Measurements from ENCODE around the gene LCN10.

LCN10 gene

GRCh38 chr9:136723989-136724388 is 18.8 kb downstream of the LCN10 start:
- DNase-seq (ENCODE audit: low spot score): no peak
- in situ Hi-C loops (cut with MboI; ENCODE audit: low sequenced_read_pairs, unreplicated experiment): no loop called here
- TF ChIP-seq CTCF (IDR thresholded peaks at IDR 0.05; ENCODE audit: borderline replicate concordance, control extremely low read depth, extremely low read depth, insufficient read depth, missing control alignments): no peak

- no peak for TF ChIP-seq CTCF (IDR thresholded peaks at IDR 0.05; ENCODE audit: borderline replicate concordance, control extremely low read depth, extremely low read depth, insufficient read depth, missing control alignments)
- no peak for DNase-seq (ENCODE audit: low spot score)
- in situ Hi-C loops (cut with MboI; ENCODE audit: low sequenced_read_pairs, unreplicated experiment): no loop called here
Observed at GRCh38 chr9:136723362-136723976, 19.3 kb downstream of the LCN10 start.

- TF ChIP-seq CTCF (IDR thresholded peaks at IDR 0.05; ENCODE audit: borderline replicate concordance, control extremely low read depth, extremely low read depth, insufficient read depth, missing control alignments): no peak
- DNase-seq (ENCODE audit: low spot score): no peak
- in situ Hi-C loops (cut with MboI; ENCODE audit: low sequenced_read_pairs, unreplicated experiment): no loop called here
Observed at GRCh38 chr9:136722969-136723356, 19.8 kb downstream of the LCN10 start.

GRCh38 chr9:136722093-136722968 is 20.4 kb downstream of the LCN10 start:
- TF ChIP-seq CTCF (IDR thresholded peaks at IDR 0.05; ENCODE audit: borderline replicate concordance, control extremely low read depth, extremely low read depth, insufficient read depth, missing control alignments): no peak
- in situ Hi-C loops (cut with MboI; ENCODE audit: low sequenced_read_pairs, unreplicated experiment): no loop called here
- DNase-seq (ENCODE audit: low spot score): no peak

GRCh38 chr9:136721339-136722092 is 21.2 kb downstream of the LCN10 start:
- in situ Hi-C loops (cut with MboI; ENCODE audit: low sequenced_read_pairs, unreplicated experiment): no loop called here
- no peak for TF ChIP-seq CTCF (IDR thresholded peaks at IDR 0.05; ENCODE audit: borderline replicate concordance, control extremely low read depth, extremely low read depth, insufficient read depth, missing control alignments)
- no peak for DNase-seq (ENCODE audit: low spot score)

GRCh38 chr9:136720898-136721338 is 21.8 kb downstream of the LCN10 start:
- TF ChIP-seq CTCF (IDR thresholded peaks at IDR 0.05; ENCODE audit: borderline replicate concordance, control extremely low read depth, extremely low read depth, insufficient read depth, missing control alignments): no peak
- DNase-seq (ENCODE audit: low spot score): no peak
- in situ Hi-C loops (cut with MboI; ENCODE audit: low sequenced_read_pairs, unreplicated experiment): no loop called here

Measured in GM13976 (cell line).